ENCODE measurements around the gene GOLGA6L9.
"Not testable (repeated sequence)": the region's sequence is repeated elsewhere in the genome, so short reads cannot be mapped to it uniquely, and the experiment has no call there.

GOLGA6L9 gene

GRCh38 chr15:82468205-82468604 lies 38.6 kb downstream of the GOLGA6L9 start:
- DNase-seq (ENCODE audit: low read depth in 3 of 3): not testable (repeated sequence)

- not testable (repeated sequence) for DNase-seq (ENCODE audit: low read depth in 3 of 3)
Observed at GRCh38 chr15:82469381-82469780, 39.8 kb downstream of the GOLGA6L9 start.

- not testable (repeated sequence) for DNase-seq (ENCODE audit: low read depth in 3 of 3)
Observed at GRCh38 chr15:82472269-82472982, 42.8 kb downstream of the GOLGA6L9 start.

GRCh38 chr15:82474596-82475325 lies 45.1 kb downstream of the GOLGA6L9 start:
- DNase-seq (ENCODE audit: low read depth in 3 of 3): not testable (repeated sequence)

GRCh38 chr15:82475345-82475967 lies 45.8 kb downstream of the GOLGA6L9 start:
- not testable (repeated sequence) for DNase-seq (ENCODE audit: low read depth in 3 of 3)

- not testable (repeated sequence) for DNase-seq (ENCODE audit: low read depth in 3 of 3)
Observed at GRCh38 chr15:82476697-82477342, 47.2 kb downstream of the GOLGA6L9 start.

- DNase-seq (ENCODE audit: low read depth in 3 of 3): not testable (repeated sequence)
Observed at GRCh38 chr15:82477343-82478057, 47.9 kb downstream of the GOLGA6L9 start.

All from stimulated activated CD4-positive, alpha-beta T cell treated with anti-CD3 and anti-CD28 coated beads, TNF-alpha, amount 100 ng/mL, for 48 hours (primary cell).